T-cell (primary cell): ENCODE data around the gene SKI. TPM values are rescaled to one million over a fixed set of nuclear protein-coding genes. Genes with fewer than 3 reads are reported as not detected.
"Not testable (repeated sequence)": the region's sequence is repeated elsewhere in the genome, so short reads cannot be mapped to it uniquely, and the experiment has no call there.

Experiments
- ATAC-seq, 4 experiments: fragments of 200-7000 bp in 3 of 4; fragments of 150-1000 bp in 1 of 4; cut with Tn5 transposase; replicated peaks in 1 of 4; 1 replicate in 3 of 4; 2 replicates in 1 of 4; pipeline ENCODE4 v1.10.0; 2021; ENCODE audit warnings: moderate library complexity in 3 of 4, mild to moderate bottlenecking in 2 of 4, moderate number of reproducible peaks in 1 of 4
- CTCF ChIA-PET, 2 donors: fragments of 300-600 bp; sonication (Branson Sonifier 250); formaldehyde crosslinking; loops; one replicate each; lab custom pipeline; 2022; ENCODE audit warnings: antibody characterized with exemption in 2 of 2; lab: Charles Lee
- POLR2A ChIA-PET, 2 donors: fragments of 300-600 bp; sonication (Branson Sonifier 250); formaldehyde crosslinking; loops; one replicate each; lab custom pipeline; 2022; ENCODE audit warnings: antibody characterized with exemption in 2 of 2; lab: Charles Lee
- DNase-seq, 35 experiments: peaks; one replicate each; pipeline versions ENCODE4 v3.0.0 to v3.0.0-alpha.2; 2013 to 2023
- H3K27ac ChIP-seq: one replicate; pipeline ENCODE4 v1.5.1; 2013; ENCODE audit warnings: low read length
- H3K27me3 ChIP-seq, 2 experiments: replicated peaks in 1 of 2; 1 replicate in 1 of 2; 2 replicates in 1 of 2; pipeline versions ENCODE4 v1.6.1 to v1.7.0; 2013; ENCODE audit warnings: low read length in 1 of 2, mixed read lengths in 1 of 2; ENCODE audit not compliant: control insufficient read depth in 2 of 2, insufficient read depth in 2 of 2; ENCODE audit errors: extremely low read depth in 1 of 2
- H3K36me3 ChIP-seq, 2 donors: 1 replicate in 1 of 2; 2 replicates in 1 of 2; pipeline versions ENCODE4 v1.6.1 to v1.7.0; 2013; ENCODE audit warnings: low read length in 1 of 2; ENCODE audit not compliant: control insufficient read depth in 2 of 2, insufficient read depth in 1 of 2; ENCODE audit errors: extremely low read depth in 1 of 2
- H3K4me1 ChIP-seq, 2 experiments: 1 replicate in 1 of 2; 2 replicates in 1 of 2; pipeline versions ENCODE4 v1.6.1 to v1.7.0; 2013; ENCODE audit warnings: low read length in 2 of 2, mixed read lengths in 1 of 2; ENCODE audit not compliant: insufficient read depth in 2 of 2, control insufficient read depth in 1 of 2; ENCODE audit errors: extremely low read depth in 1 of 2
- H3K4me3 ChIP-seq, 2 donors: 1 replicate in 1 of 2; 2 replicates in 1 of 2; pipeline versions ENCODE4 v1.5.1 to v1.7.0; 2013; ENCODE audit warnings: mild to moderate bottlenecking in 2 of 2, low read length in 1 of 2, moderate library complexity in 1 of 2; ENCODE audit not compliant: control insufficient read depth in 1 of 2; ENCODE audit errors: extremely low read depth in 1 of 2
- H3K9me3 ChIP-seq: 2 replicates; pipeline ENCODE4 v1.7.0; 2013
- H3K27ac Mint-ChIP-seq, 2 donors: one replicate each; pipeline ENCODE4 v1.8.0; 2020 to 2021; ENCODE audit warnings: mild to moderate bottlenecking in 2 of 2, mixed read lengths in 2 of 2
- H3K27me3 Mint-ChIP-seq, 2 donors: one replicate each; pipeline ENCODE4 v1.8.0; 2021 to 2022; ENCODE audit warnings: mixed read lengths in 2 of 2
- H3K36me3 Mint-ChIP-seq: one replicate; pipeline ENCODE4 v1.8.0; 2021; ENCODE audit warnings: mixed read lengths
- H3K4me1 Mint-ChIP-seq, 3 donors: one replicate each; pipeline ENCODE4 v1.8.0; 2020 to 2022; ENCODE audit warnings: mixed read lengths in 3 of 3, mild to moderate bottlenecking in 1 of 3
- H3K4me3 Mint-ChIP-seq, 3 donors: one replicate each; pipeline ENCODE4 v1.8.0; 2020 to 2022; ENCODE audit warnings: mild to moderate bottlenecking in 3 of 3, mixed read lengths in 3 of 3, moderate library complexity in 3 of 3
- H3K9me3 Mint-ChIP-seq, 3 donors: one replicate each; pipeline ENCODE4 v1.8.0; 2020 to 2022; ENCODE audit warnings: mixed read lengths in 3 of 3
- WGBS: methylation state at CpG from one replicate; pipeline ENCODE4 v1.1.5; 2013; ENCODE audit warnings: missing lambda C conversion rate; ENCODE audit not compliant: insufficient coverage; 5-methylcytosine and 5-hydroxymethylcytosine counted together
- total RNA-seq, 35 experiments: library from RNA in 6 of 35; stranded (reverse) in 6 of 35; fragments of 120-200 nt in 1 of 35; gene quantifications; one replicate each; pipeline versions ENCODE4 v1.2.1 to v1.2.4 and lab custom pipeline; 2013 to 2026

The SKI gene
- total RNA-seq, 5 donors from 2014 or later (not counting 1 experiment from before 2014, with no cell fraction given), result 137 to 299 (median 157) TPM

DNA sequence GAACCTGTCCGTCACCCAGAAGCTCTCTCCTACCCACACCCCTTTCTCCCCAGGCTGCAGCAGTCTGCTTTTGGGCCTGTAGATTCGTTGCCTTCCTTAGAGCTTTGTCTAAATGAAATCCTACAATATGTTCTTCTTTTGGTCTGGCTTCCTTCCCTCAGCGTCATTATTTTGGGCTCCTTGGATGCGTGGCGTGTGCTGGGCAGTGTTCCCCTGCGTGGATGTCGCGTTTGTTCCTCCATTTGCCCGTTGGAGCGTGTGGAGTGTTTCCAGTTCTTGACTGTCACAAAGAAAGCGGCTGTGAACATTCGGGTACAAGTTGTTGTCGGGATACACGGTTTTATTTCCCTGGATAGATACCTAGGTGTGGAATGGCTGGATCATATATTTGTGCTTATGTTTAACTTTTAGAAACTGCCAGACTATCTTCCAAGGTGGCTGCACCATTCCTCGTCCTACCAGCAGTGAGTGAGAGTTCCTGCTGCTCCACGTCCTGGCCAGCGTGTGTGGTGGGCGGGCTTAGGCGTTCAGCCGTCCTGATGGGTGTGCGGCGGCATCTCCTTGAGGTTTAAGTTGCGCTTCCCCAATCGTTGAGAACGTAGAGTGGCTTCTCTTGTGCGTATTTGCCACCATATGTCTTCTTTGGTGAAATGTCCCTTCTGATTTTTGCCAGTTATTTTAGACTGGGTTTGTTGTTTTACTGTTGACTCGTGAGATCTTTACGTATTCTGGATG is 31.7 kb downstream of the SKI start:
- no peaks in the 10 kb centered on the region for H3K27me3 ChIP-seq
- ATAC-seq (no peak), DNase-seq (no peak)
- H3K4me1 ChIP-seq, result peaks cover 16 to 60% of the 10 kb centered on the region in 2 experiments
- peak overlapping the region; percentile 76 for H3K27ac ChIP-seq
- H3K36me3 Mint-ChIP-seq, result peaks cover 10% of the 10 kb centered on the region
- H3K9me3 ChIP-seq, result no peaks in the 10 kb centered on the region
- ChIA-PET POLR2A (no interaction called here), CTCF (no interaction called here)
- H3K4me3 Mint-ChIP-seq, result peak overlapping the region in 2 of 3 donors; percentile 26 to 63
- H3K4me3 ChIP-seq, result no peak overlapping the region
- 88% methylated on average over 20 of the region's 28 CpGs for WGBS
- no peaks in the 10 kb centered on the region for H3K27me3 Mint-ChIP-seq
- peak overlapping the region; percentile 83 to 85 for H3K27ac Mint-ChIP-seq
- peaks cover 0 to 5% (median 3%) of the 10 kb centered on the region in 3 donors for H3K9me3 Mint-ChIP-seq
- peaks cover 58 to 69% (median 61%) of the 10 kb centered on the region in 3 donors for H3K4me1 Mint-ChIP-seq
- H3K36me3 ChIP-seq, result no peaks in the 10 kb centered on the region

DNA sequence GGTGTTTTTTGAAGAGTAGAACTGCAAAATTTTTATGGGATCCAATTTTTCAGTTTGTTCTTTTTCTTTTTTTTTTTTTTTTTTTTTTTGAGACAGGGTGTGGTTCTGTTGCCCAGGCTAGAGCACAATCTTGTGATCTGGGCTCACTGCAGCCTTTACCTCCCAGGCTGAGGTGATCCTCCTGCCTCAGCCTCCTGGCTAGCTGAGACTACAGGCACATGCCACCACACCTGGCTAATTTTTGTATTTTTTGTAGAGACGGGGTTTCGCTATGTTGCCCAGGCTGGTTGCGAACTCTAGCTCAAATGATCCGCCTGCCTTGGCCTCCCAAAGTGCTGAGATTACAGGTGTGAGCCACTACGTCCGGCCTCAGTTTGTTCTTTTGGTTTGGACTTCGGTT is 32.4 kb downstream of the SKI start:
- H3K9me3 Mint-ChIP-seq, ATAC-seq, DNase-seq, H3K27ac ChIP-seq, H3K9me3 ChIP-seq, H3K27me3 Mint-ChIP-seq, H3K27me3 ChIP-seq, H3K36me3 ChIP-seq, H3K4me3 ChIP-seq, CTCF ChIA-PET: not testable (repeated sequence)
- peaks cover 15% of the 10 kb centered on the region for H3K36me3 Mint-ChIP-seq
- H3K4me1 Mint-ChIP-seq, result peaks cover 64 to 76% (median 67%) of the 10 kb centered on the region in 3 donors
- peaks cover 16 to 57% of the 10 kb centered on the region in 2 experiments for H3K4me1 ChIP-seq
- H3K4me3 Mint-ChIP-seq, result peak overlapping the region in 1 of 3 donors; percentile 63
- POLR2A ChIA-PET, result interaction anchor here (0.7 to 1.3 kb wide), 2 partner anchors 21 to 31 kb away, joined by 3 to 11 read pairs; no protein-coding TSS in a partner anchor
- WGBS, result 95% methylated on average over 4 of the region's 7 CpGs
- H3K27ac Mint-ChIP-seq, result peak overlapping the region; percentile 81 to 83

GRCh38 chr1:2260917-2261316 is 32.8 kb downstream of the SKI start:
- no peaks in the 10 kb centered on the region for H3K27me3 Mint-ChIP-seq
- ATAC-seq (no peak), DNase-seq (no peak)
- no peak overlapping the region for H3K27ac ChIP-seq
- POLR2A ChIA-PET, result interaction anchor here (0.7 to 1.3 kb wide), 2 partner anchors 21 to 31 kb away, joined by 3 to 11 read pairs; no protein-coding TSS in a partner anchor
- no peaks in the 10 kb centered on the region for H3K27me3 ChIP-seq
- CTCF ChIA-PET, result interaction anchor here in 1 of 2 donors (0.5 kb wide), 1 partner anchor 61 kb away, joined by 7 read pairs; no protein-coding TSS in a partner anchor
- H3K4me1 ChIP-seq, result peaks cover 16 to 61% of the 10 kb centered on the region in 2 experiments
- H3K36me3 Mint-ChIP-seq, result peaks cover 16% of the 10 kb centered on the region
- H3K9me3 Mint-ChIP-seq, result peaks cover 0 to 5% (median 3%) of the 10 kb centered on the region in 3 donors
- H3K9me3 ChIP-seq, result no peaks in the 10 kb centered on the region
- peaks cover 67 to 79% (median 70%) of the 10 kb centered on the region in 3 donors for H3K4me1 Mint-ChIP-seq
- H3K36me3 ChIP-seq, result no peaks in the 10 kb centered on the region
- no CpG with 5 or more reads among the region's 4 CpGs for WGBS
- H3K4me3 ChIP-seq, result no peak overlapping the region
- H3K27ac Mint-ChIP-seq, result peak overlapping the region in 1 of 2 donors; percentile 15
- peak overlapping the region in 1 of 3 donors; percentile 23 for H3K4me3 Mint-ChIP-seq

GRCh38 chr1:2261476-2262395 is 33.6 kb downstream of the SKI start:
- H3K4me1 ChIP-seq, result peaks cover 16 to 63% of the 10 kb centered on the region in 2 experiments
- Mint-ChIP-seq H3K4me1 (peaks cover 75 to 87% (median 79%) of the 10 kb centered on the region in 3 donors), H3K4me3 (peak overlapping the region in 1 of 3 donors; percentile 41), H3K27ac (peak overlapping the region in 1 of 2 donors; percentile 36), H3K36me3 (peaks cover 20% of the 10 kb centered on the region)
- H3K9me3 ChIP-seq, H3K27me3 ChIP-seq, DNase-seq, H3K4me3 ChIP-seq, H3K27me3 Mint-ChIP-seq, H3K27ac ChIP-seq, H3K9me3 Mint-ChIP-seq, ATAC-seq, H3K36me3 ChIP-seq: not testable (repeated sequence)
- CTCF ChIA-PET, result interaction anchor here in 1 of 2 donors (0.5 kb wide), 1 partner anchor 62 kb away, joined by 7 read pairs; no protein-coding TSS in a partner anchor
- POLR2A ChIA-PET, result interaction anchor here (0.6 to 1.3 kb wide), 2 partner anchors 22 to 35 kb away, joined by 3 to 6 read pairs; no protein-coding TSS in a partner anchor
- 98% methylated on average over 16 of the region's 25 CpGs for WGBS

GRCh38 chr1:2266301-2266975 is 38.3 kb downstream of the SKI start:
- WGBS, result 96% methylated on average over 12 of the region's 16 CpGs
- Mint-ChIP-seq H3K27ac (peak overlapping the region in 1 of 2 donors; percentile 55), H3K4me3 (peak overlapping the region in 1 of 3 donors; percentile 57), H3K36me3 (peaks cover 12% of the 10 kb centered on the region), H3K9me3 (no peaks in the 10 kb centered on the region), H3K4me1 (peaks cover 63 to 73% (median 65%) of the 10 kb centered on the region in 3 donors), H3K27me3 (no peaks in the 10 kb centered on the region)
- Histone ChIP-seq H3K4me1 (peaks cover 4 to 69% of the 10 kb centered on the region in 2 experiments), H3K9me3 (no peaks in the 10 kb centered on the region), H3K27ac (no peak overlapping the region), H3K36me3 (peaks cover 4 to 7% of the 10 kb centered on the region in 2 donors), H3K27me3 (no peaks in the 10 kb centered on the region), H3K4me3 (no peak overlapping the region)
- peak in 1 of 4 experiments; percentile 28 for ATAC-seq
- POLR2A ChIA-PET, result no interaction called here
- CTCF ChIA-PET, result no interaction called here
- no peak for DNase-seq
